ENCODE data around the gene LRRC10.

Gene LRRC10

DNA sequence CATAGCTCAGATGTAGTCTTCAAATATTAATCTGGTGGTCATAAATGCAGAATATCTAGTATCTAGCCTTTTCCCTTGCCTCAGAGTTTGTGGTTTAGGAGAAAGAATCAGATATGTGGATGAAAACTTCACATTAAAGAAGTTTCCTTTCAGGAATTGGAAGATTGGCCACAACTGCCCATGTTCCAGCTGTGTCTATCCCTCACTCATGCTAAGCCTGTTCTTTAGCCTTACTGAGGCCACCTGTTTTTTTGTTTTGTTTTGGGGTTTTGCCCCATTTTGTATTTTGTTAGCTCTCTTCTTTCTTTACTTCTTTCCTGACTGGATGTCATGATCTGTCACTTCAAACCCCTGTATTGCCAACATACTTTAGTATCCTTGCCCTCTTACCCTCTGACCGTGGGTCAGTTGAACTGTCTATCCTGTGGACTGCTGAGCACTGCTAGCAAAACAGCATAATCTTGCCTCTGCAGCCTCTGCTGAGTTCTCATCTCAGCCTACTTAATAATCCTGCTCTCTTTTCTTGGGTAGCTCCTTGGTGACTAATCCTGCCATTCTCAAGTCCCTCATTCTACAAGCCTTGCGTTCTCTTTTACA lies 47.4 kb downstream of the LRRC10 start:
- DNase-seq = no peak

Measured in CD4-positive, alpha-beta T cell treated with Interleukin-4 for 1 hour (primary cell).